Measurements from ENCODE around the gene CASQ1. TPM values are rescaled to one million over a fixed set of nuclear protein-coding genes. Genes with fewer than 3 reads are reported as not detected.

The CASQ1 gene
- total RNA-seq, 4 donors from 2014 or later: 0.44 to 0.75 TPM; not detected in 2

DNA sequence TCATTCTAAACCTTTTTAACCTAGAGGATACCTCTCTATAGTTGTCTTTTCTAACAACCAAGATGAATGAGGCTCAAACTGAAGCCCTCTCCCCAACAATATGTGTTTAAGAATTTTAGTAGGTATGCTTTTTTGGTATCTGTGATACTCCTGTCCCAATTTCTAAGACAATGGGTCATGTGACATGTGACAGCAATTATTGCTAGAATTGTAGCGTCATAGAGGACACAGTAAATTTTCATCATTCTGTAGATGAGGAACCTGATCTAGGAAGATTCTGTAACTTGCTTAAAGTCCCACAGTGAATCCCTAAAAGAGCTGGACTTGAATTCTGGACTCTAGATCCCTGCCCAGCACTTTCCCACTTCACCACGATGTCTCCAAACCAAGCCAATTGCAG is 11.6 kb upstream of the CASQ1 start:
- TF ChIP-seq, protein P1, sequence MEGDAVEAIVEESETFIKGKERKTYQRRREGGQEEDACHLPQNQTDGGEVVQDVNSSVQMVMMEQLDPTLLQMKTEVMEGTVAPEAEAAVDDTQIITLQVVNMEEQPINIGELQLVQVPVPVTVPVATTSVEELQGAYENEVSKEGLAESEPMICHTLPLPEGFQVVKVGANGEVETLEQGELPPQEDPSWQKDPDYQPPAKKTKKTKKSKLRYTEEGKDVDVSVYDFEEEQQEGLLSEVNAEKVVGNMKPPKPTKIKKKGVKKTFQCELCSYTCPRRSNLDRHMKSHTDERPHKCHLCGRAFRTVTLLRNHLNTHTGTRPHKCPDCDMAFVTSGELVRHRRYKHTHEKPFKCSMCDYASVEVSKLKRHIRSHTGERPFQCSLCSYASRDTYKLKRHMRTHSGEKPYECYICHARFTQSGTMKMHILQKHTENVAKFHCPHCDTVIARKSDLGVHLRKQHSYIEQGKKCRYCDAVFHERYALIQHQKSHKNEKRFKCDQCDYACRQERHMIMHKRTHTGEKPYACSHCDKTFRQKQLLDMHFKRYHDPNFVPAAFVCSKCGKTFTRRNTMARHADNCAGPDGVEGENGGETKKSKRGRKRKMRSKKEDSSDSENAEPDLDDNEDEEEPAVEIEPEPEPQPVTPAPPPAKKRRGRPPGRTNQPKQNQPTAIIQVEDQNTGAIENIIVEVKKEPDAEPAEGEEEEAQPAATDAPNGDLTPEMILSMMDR (IDR thresholded peaks at IDR 0.05; ENCODE audit: low read depth): no peak

DNA sequence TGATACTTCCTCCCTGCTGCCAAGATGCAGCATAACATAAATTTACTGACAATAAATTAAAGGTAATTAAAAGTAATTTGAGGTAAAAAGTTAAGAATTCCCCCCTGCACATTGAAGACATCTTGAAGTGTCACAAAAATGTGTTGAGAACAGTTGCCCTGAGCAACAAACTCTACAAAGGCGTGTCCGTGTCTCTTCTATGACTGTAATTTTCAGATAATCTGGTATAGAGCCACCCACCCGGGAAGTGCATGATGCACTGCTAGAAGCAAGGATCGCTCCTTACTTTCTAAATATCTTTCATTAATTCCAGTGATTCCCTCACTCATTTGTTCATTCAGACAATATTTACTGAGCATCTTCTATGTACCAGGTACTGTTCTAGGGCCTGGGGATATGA is 11.0 kb upstream of the CASQ1 start:
- TF ChIP-seq, protein P1 (IDR thresholded peaks at IDR 0.05; ENCODE audit: low read depth): no peak

DNA sequence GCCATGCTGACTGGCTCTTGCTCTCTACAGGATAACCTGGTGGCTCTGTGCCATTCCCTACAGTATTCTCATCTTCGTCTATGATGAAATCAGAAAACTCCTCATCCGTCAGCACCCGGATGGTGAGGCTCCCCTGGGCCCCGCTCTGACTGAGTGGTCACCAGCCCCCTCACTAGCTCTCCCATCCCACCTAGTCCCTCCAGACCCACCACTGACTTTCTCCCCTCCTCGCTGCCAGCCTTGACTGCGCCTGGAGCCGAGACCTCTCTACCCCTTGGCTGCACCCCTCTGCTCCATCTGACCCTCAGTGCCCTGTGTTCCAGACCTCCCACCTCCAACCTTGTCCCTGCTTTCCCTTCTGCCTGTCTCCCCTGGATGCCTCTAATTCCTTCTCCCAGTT is 4.1 kb upstream of the CASQ1 start:
- TF ChIP-seq, protein P1 (IDR thresholded peaks at IDR 0.05; ENCODE audit: low read depth): no peak

DNA sequence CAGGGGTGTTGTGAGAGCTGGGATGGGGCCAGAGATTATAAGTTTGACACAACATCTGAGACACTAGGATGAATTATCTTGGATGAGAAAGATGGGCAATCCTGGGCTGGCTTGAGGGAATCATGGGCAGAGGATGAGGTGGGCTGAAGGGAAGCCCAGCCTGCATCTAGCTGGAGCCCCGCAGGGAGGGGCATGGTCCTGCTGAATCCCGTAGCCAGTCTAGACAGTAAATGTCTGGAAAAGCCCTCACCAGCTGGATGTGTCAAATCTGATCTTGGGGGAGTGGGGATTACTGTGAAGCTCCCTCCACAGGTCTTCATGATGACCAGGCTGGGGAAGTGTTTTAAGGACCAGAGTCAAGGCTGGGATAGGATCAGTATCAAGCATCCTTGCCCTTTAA is 3.6 kb upstream of the CASQ1 start:
- TF ChIP-seq, protein P1 (IDR thresholded peaks at IDR 0.05; ENCODE audit: low read depth): no peak

DNA sequence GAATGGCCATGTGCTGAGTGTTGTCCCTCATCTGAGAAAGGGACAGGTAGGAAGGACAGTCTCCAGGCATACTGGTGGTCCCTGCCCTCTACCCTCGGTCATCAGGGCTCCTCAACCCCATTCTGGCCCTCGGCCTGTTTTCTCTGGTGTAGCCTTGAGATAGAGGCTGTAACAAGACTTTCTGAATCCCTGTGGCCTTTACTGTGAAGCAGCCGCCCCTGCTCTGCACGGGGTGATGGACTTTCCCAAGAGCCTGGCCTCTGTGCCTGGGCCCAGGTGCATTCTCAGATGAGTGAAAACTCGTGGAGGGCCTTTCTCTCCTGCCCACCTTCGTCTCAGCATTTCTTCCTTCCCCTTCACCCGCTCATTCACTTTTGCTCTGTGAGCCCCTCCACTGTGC is 3.0 kb upstream of the CASQ1 start:
- TF ChIP-seq, protein P1 (IDR thresholded peaks at IDR 0.05; ENCODE audit: low read depth): no peak

DNA sequence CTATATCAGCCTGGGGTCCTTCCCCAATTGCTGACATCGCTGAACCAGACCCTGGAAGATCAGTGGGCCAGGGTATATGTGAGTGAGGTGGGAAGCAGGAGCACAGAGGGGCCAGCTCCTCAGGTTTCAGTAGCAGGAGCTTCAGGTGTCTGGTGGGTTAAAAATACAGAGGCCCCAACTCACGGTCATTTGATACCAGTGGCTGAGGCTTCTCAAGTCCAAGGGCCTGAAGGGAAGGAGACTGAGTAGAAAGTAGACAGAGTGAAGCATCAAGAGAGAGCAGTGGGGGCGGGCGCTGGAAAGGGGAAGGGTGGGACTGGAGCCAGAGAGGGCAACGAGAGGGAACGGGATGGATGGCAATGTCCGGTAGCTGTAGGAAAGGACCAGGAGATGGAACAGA is 2.0 kb upstream of the CASQ1 start:
- TF ChIP-seq, protein P1 (IDR thresholded peaks at IDR 0.05; ENCODE audit: low read depth): no peak

DNA sequence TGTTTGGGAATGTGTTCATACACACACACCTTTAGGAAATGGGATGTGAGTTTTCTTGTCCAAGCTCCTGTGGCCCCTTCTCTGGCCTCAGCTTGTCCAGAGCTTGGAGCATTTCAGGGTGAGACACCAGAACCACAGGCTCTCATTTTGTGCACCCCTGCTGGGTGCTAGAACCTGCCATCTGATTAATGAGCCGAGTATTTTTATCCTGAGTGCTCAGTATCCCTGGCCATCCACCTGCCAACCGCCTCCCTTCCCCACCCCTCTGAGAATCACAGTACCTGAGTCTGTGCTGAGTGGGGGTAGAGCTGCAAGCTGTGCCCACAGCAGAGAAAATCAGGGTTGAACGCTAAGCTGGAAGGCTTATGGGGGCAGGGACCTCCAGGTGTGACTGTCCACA is 1.4 kb downstream of the CASQ1 start:
- TF ChIP-seq, protein P1 (IDR thresholded peaks at IDR 0.05; ENCODE audit: low read depth): no peak
